ENCODE data around the gene EIF1.
A peak's percentile ranks its signal among the peaks of the same experiment; 100 is the strongest.

The EIF1 gene

DNA sequence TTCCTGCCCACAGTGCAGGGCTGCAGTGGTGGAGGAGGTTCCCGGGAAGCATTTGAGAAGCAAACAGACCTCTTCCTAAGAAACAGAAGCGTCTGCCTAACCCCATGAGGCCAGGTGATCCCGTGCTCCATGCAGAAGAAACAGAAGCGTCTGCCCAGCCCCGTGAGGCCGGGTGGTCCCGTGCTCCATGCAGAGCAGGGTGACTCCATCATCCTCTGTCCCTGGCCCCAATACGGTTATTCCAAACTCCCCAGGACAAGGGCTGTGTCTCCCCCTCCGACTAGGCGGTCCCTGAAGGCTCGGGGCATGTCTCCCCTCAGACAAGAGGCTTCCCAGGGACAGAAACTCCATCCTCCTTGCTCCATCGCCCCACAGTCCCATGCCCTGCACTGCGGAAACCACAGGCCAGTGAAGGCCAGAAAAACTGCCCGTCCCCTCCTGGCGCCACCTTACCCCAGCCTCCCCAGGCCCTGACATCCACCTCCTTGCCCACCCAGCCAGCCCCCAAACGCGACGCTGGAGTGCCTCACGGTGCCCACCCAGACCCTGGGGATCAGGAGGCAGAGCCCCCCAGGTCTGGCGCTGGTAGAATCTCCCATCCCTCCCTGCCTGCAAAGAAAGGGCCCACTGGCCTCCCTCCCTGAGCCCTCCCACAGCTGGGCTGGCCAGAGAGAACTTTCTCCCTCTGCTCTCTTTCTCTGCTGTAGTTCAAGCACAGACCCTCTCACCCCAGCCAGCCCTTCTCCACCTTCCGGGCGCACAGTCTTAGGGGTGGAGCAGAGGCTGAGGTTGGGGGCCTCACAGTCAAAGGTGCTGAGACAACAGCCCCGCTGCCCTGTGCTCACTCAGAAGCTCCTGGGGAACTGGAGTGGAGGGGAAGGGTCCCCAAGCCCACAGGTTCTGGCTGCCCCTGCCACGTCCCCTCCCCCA is 33.7 kb upstream of the EIF1 start:
- H3K27me3 ChIP-seq (ENCODE audit: control insufficient read depth in 1 of 2, insufficient read depth in 1 of 2, low read length in 2 of 2), result peaks cover 0 to 35% of the 10 kb centered on the region in 2 experiments
- H2AK5ac ChIP-seq (ENCODE audit: low read length, severe bottlenecking), result peak overlapping the region; percentile 8
- H2BK5ac ChIP-seq (ENCODE audit: low read depth, low read length, poor library complexity, severe bottlenecking), result no peak overlapping the region
- peak overlapping the region in 1 of 2 experiments; percentile 31 for H3K4ac ChIP-seq (ENCODE audit: low read depth in 1 of 2, low read length in 2 of 2)
- peaks cover 21% of the 10 kb centered on the region for H3K4me1 ChIP-seq (ENCODE audit: control insufficient read depth, insufficient read depth, low read depth, low read length)
- no peaks in the 10 kb centered on the region for H3K9me3 ChIP-seq (ENCODE audit: control insufficient read depth, low read length)
- H3K4me3 ChIP-seq (ENCODE audit: insufficient read depth in 1 of 2, low read depth in 1 of 2, low read length in 2 of 2), result no peak overlapping the region
- H2BK120ac ChIP-seq (ENCODE audit: low read depth, low read length), result no peak overlapping the region
- H3K18ac ChIP-seq (ENCODE audit: low read depth in 1 of 2, low read length in 2 of 2), result no peak overlapping the region
- H3K14ac ChIP-seq (ENCODE audit: low read length in 2 of 2), result no peak overlapping the region
- no peak overlapping the region for H2BK12ac ChIP-seq (ENCODE audit: low read length in 2 of 2)
- H3K79me1 ChIP-seq (replicated peaks; ENCODE audit: low read length, poor library complexity, severe bottlenecking), result no peaks in the 10 kb centered on the region
- no peak overlapping the region for H3K9ac ChIP-seq (ENCODE audit: low read length)
- no peak overlapping the region for H3K4me2 ChIP-seq (ENCODE audit: low read length, poor library complexity, severe bottlenecking)
- H2AFZ ChIP-seq (ENCODE audit: low read depth, low read length), result no peak overlapping the region
- H2BK15ac ChIP-seq (ENCODE audit: low read depth, poor library complexity, severe bottlenecking), result no peak overlapping the region
- no peak overlapping the region for H4K8ac ChIP-seq (ENCODE audit: low read length)
- no peak overlapping the region for H3K27ac ChIP-seq (ENCODE audit: low read length, poor library complexity, severe bottlenecking)
- no peak overlapping the region for H3K23ac ChIP-seq (ENCODE audit: low read length in 2 of 2)
- H4K91ac ChIP-seq (ENCODE audit: low read length), result no peak overlapping the region
- WGBS, result 89% methylated on average over 22 of the region's 24 CpGs
- no peaks in the 10 kb centered on the region for H3K36me3 ChIP-seq (ENCODE audit: control insufficient read depth in 1 of 2, insufficient read depth in 2 of 2, low read depth in 1 of 2, low read length in 2 of 2)
- no peak for DNase-seq

DNA sequence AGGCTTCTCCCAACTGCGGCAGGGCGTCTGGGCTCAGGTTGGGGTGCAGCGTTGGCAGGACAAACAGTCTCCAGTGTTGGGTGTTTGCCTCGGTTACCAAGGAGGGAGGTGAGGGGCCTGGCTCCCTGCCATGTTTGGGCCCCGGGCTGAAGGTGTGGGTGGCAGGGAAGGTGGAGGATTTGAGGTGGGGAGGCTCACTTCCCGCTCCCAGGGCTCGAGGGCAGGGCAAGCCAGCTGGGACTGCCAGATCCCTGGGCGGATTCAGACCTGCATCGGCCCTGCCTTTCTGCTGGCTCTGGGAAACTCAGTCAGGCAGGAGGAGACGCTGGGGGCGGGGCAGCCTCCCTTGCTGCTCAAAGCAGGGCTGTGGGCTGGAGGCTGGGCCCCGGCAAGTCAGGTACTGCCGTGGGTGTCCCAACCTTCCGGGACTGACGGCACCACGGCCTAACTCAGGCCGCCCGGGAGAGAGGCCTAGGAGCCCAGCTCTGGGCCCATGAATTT is 33.0 kb upstream of the EIF1 start:
- Histone ChIP-seq H3K27me3 (ENCODE audit: control insufficient read depth in 1 of 2, insufficient read depth in 1 of 2, low read length in 2 of 2) (peaks cover 0 to 42% of the 10 kb centered on the region in 2 experiments), H3K14ac (ENCODE audit: low read length in 2 of 2) (no peak overlapping the region), H4K91ac (ENCODE audit: low read length) (no peak overlapping the region), H3K18ac (ENCODE audit: low read depth in 1 of 2, low read length in 2 of 2) (no peak overlapping the region), H3K4me3 (ENCODE audit: insufficient read depth in 1 of 2, low read depth in 1 of 2, low read length in 2 of 2) (no peak overlapping the region), H4K8ac (ENCODE audit: low read length) (peak overlapping the region; percentile 62), H3K4me2 (ENCODE audit: low read length, poor library complexity, severe bottlenecking) (no peak overlapping the region), H2BK120ac (ENCODE audit: low read depth, low read length) (peak overlapping the region; percentile 29), H3K9ac (ENCODE audit: low read length) (no peak overlapping the region), H3K23ac (ENCODE audit: low read length in 2 of 2) (no peak overlapping the region), H3K27ac (ENCODE audit: low read length, poor library complexity, severe bottlenecking) (no peak overlapping the region), H3K9me3 (ENCODE audit: control insufficient read depth, low read length) (no peaks in the 10 kb centered on the region), H2BK5ac (ENCODE audit: low read depth, low read length, poor library complexity, severe bottlenecking) (no peak overlapping the region), H3K36me3 (ENCODE audit: control insufficient read depth in 1 of 2, insufficient read depth in 2 of 2, low read depth in 1 of 2, low read length in 2 of 2) (no peaks in the 10 kb centered on the region), H2AFZ (ENCODE audit: low read depth, low read length) (no peak overlapping the region), H3K79me1 (replicated peaks; ENCODE audit: low read length, poor library complexity, severe bottlenecking) (no peaks in the 10 kb centered on the region), H2BK15ac (ENCODE audit: low read depth, poor library complexity, severe bottlenecking) (no peak overlapping the region), H3K4me1 (ENCODE audit: control insufficient read depth, insufficient read depth, low read depth, low read length) (peaks cover 24% of the 10 kb centered on the region), H3K4ac (ENCODE audit: low read depth in 1 of 2, low read length in 2 of 2) (peak overlapping the region in 1 of 2 experiments; percentile 31), H2AK5ac (ENCODE audit: low read length, severe bottlenecking) (no peak overlapping the region), H2BK12ac (ENCODE audit: low read length in 2 of 2) (no peak overlapping the region)
- 62% methylated on average over 18 of the region's 18 CpGs for WGBS
- DNase-seq, result no peak

DNA sequence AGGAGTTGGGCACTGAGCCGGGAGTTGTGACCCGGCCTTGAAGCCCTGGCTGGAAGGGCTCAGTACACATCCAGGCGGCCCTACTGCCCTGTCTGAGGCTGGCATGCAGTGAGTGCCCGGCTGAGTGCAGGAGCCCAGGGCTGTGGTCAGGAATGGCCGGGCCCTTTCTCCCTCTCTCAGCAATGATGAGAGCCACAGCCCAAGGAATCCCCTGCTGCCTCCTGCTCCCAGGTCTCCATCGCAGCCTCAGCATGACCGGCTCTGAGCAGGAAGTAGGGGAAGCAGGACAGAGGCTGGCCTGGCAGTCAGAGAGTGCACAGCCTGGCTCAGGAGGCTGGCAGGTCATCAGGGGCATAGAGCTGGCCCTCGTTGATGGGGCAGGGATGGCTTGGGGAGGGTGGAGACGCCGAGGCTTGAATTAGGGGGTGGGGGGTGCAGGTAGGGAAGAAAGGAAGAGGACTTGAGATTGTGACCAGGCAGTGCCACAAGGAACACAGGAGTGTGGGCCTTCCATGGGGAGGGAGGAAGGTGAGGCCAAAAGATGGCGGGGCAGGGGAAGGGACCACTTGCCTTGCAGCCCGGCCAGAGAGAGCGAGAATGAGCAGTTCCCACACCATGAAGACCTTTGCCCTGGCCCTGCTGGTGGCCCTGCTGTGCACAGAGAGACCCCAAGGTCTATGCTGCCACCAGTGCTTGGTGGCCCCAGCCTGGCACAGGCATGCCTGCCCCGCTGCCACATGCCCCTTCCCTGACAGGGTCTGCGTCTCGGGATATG is 32.2 kb upstream of the EIF1 start:
- Histone ChIP-seq H4K8ac (ENCODE audit: low read length) (no peak overlapping the region), H3K4me2 (ENCODE audit: low read length, poor library complexity, severe bottlenecking) (no peak overlapping the region), H3K23ac (ENCODE audit: low read length in 2 of 2) (no peak overlapping the region), H3K4ac (ENCODE audit: low read depth in 1 of 2, low read length in 2 of 2) (no peak overlapping the region), H3K36me3 (ENCODE audit: control insufficient read depth in 1 of 2, insufficient read depth in 2 of 2, low read depth in 1 of 2, low read length in 2 of 2) (no peaks in the 10 kb centered on the region), H3K18ac (ENCODE audit: low read depth in 1 of 2, low read length in 2 of 2) (no peak overlapping the region), H2BK120ac (ENCODE audit: low read depth, low read length) (no peak overlapping the region), H2BK15ac (ENCODE audit: low read depth, poor library complexity, severe bottlenecking) (no peak overlapping the region), H3K79me1 (replicated peaks; ENCODE audit: low read length, poor library complexity, severe bottlenecking) (no peaks in the 10 kb centered on the region), H3K4me1 (ENCODE audit: control insufficient read depth, insufficient read depth, low read depth, low read length) (peaks cover 23% of the 10 kb centered on the region), H4K91ac (ENCODE audit: low read length) (no peak overlapping the region), H3K14ac (ENCODE audit: low read length in 2 of 2) (no peak overlapping the region), H2AK5ac (ENCODE audit: low read length, severe bottlenecking) (no peak overlapping the region), H3K9ac (ENCODE audit: low read length) (no peak overlapping the region), H3K27ac (ENCODE audit: low read length, poor library complexity, severe bottlenecking) (no peak overlapping the region), H3K9me3 (ENCODE audit: control insufficient read depth, low read length) (no peaks in the 10 kb centered on the region), H3K27me3 (ENCODE audit: control insufficient read depth in 1 of 2, insufficient read depth in 1 of 2, low read length in 2 of 2) (peaks cover 0 to 41% of the 10 kb centered on the region in 2 experiments), H3K4me3 (ENCODE audit: insufficient read depth in 1 of 2, low read depth in 1 of 2, low read length in 2 of 2) (no peak overlapping the region), H2AFZ (ENCODE audit: low read depth, low read length) (no peak overlapping the region), H2BK12ac (ENCODE audit: low read length in 2 of 2) (no peak overlapping the region), H2BK5ac (ENCODE audit: low read depth, low read length, poor library complexity, severe bottlenecking) (no peak overlapping the region)
- 91% methylated on average over 15 of the region's 16 CpGs for WGBS
- no peak for DNase-seq

All from mesenchymal stem cell (in vitro differentiated cells and primary cell).